GM12865 (cell line): ENCODE data around the gene PTPN2.

Source experiments
- DNase-seq: peaks from one replicate; pipeline ENCODE4 v3.0.0; 2010; ENCODE audit warnings: low read depth
- H3K4me3 ChIP-seq: 2 replicates; pipeline ENCODE4 v1.5.1; 2011; ENCODE audit warnings: mild to moderate bottlenecking, low read depth, low read length, control low read depth
- CTCF ChIP-seq: IDR thresholded peaks from 2 replicates; pipeline ENCODE4 v1.5.1; 2011; ENCODE audit warnings: low read length, control low read depth, low read depth, inconsistent platforms; ENCODE audit not compliant: insufficient read depth; ENCODE audit errors: missing control alignments

The PTPN2 gene

GRCh38 chr18:12851716-12852115, 32.3 kb downstream of the PTPN2 start:
- H3K4me3 ChIP-seq: no peak overlapping the region
- no peak for TF ChIP-seq CTCF
- DNase-seq: no peak

- no peak for DNase-seq
- TF ChIP-seq CTCF: no peak
- no peak overlapping the region for H3K4me3 ChIP-seq
These were observed 34.5 kb downstream of the PTPN2 start for GRCh38 chr18:12849548-12849947.

- TF ChIP-seq CTCF: no peak
These were observed 35.6 kb downstream of the PTPN2 start for GRCh38 chr18:12848405-12848804.

GRCh38 chr18:12844391-12844790, 39.6 kb downstream of the PTPN2 start:
- peak; percentile 30 for DNase-seq
- H3K4me3 ChIP-seq: no peak overlapping the region
- no peak for TF ChIP-seq CTCF

More at GRCh38 chr18:12848405-12848804, 35.6 kb downstream of the PTPN2 start:
- no peak overlapping the region for H3K4me3 ChIP-seq
- no peak for DNase-seq

- DNase-seq: no peak
- no peak overlapping the region for H3K4me3 ChIP-seq
- TF ChIP-seq CTCF: no peak
These were observed 40.4 kb downstream of the PTPN2 start for GRCh38 chr18:12843420-12844350.

GRCh38 chr18:12842459-12843380, 41.3 kb downstream of the PTPN2 start:
- no peak for TF ChIP-seq CTCF
- DNase-seq: no peak
- H3K4me3 ChIP-seq: no peak overlapping the region
